NCI-H748 (cell line): Measurements from ENCODE around the gene NDUFB7.

Experiments
- DNase-seq: peaks from one replicate; lab custom pipeline; 2025; ENCODE audit not compliant: unreplicated experiment; lab: John Stamatoyannopoulos, UW

The NDUFB7 gene

DNA sequence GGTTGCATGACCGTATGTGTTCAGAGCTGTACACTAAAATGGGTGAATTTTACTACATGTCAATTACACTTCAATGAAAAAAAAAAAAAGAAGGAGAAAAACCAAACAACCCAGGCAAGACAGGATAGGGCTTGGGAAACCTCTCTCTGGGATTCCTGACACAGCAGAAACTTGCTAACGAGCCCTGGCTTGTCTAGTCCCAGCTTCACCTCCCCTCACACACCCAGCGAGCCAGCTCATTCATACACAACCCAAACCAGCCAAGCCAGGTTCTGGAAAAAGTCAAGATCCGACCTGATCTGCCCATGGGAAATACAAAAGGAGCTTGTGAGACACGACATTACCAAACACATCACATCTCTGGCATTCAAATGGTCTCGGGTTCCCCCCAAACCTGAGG, 46.1 kb downstream of the NDUFB7 start:
- DNase-seq = no peak

GRCh38 chr19:14520543-14520942, 51.3 kb downstream of the NDUFB7 start:
- no peak for DNase-seq

GRCh38 chr19:14519860-14520407, 51.9 kb downstream of the NDUFB7 start:
- DNase-seq = no peak

GRCh38 chr19:14519245-14519859, 52.5 kb downstream of the NDUFB7 start:
- DNase-seq = no peak

- DNase-seq = peak; percentile 62
Observed at GRCh38 chr19:14517840-14518505, 53.9 kb downstream of the NDUFB7 start, which contains the start of gene DNAJB1. Gene DNAJB1 (minus strand): TSS chr19:14518397. CDS start chr19:14518349, 48 bp downstream.

DNA sequence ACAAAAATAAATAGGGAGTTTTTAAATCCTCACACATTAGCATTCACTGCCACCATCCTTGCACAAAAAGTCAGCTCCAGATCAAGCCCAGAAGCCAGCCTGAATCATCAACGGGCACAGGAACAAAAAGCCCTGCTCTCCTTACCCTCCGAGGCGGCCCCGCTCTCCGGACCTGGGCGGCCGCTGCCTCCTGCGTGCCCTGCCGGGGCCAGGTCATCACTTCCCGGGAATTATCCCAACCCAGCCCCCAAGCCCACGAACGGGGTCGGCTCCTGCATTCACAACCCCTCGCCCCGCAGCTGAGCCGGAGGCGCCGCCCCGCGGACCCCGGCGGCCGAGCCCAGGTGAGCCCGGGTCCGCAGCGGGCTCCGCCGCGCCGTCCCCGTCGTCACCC, 54.4 kb downstream of the NDUFB7 start:
- DNase-seq = peak; percentile 35

- DNase-seq = no peak
Observed at GRCh38 chr19:14516746-14517438, 55.0 kb downstream of the NDUFB7 start.
